ENCODE results near the gene MPP7.

DNA sequence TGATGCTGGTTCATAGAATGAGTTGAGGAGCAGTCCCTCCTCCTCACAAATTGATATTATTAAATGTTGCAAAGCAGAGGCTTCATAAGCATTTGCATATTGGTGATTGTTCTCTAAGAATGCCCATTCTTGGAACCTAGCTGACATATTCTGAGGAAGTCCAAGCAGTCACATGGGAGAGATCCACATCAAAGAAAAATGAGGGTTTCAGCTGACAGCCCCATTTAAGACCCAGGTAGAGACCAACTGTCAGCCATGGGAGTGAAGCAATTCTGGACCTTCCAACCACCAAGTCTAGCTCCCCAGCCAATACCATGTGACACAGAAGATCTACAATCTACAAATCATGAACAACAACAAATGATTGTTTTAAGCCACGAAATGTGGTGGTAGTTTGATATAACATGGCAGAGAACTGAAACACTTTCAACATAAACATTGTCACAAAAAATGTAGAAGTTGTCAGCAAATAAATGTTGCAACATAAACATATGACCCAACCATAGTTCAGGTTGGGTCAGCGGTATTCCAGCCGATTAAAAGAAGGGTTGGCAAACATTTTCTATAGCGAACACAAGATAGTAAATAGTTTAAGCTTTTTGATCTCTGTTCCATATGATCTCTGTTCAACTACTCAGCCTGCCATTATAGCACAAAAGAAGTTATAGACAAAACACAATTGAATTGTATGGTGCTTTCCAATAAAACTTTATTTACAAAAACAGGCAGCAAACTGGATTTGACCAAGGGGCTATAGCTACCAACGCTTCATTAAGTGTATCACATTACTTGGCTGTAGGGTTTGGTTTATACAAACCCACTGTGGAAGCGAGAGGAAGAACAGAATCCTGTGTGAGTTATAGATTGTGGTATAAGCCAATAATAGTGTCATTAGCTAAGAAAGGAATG lies 41.4 kb upstream of the MPP7 start:
- TF ChIP-seq, protein P1, sequence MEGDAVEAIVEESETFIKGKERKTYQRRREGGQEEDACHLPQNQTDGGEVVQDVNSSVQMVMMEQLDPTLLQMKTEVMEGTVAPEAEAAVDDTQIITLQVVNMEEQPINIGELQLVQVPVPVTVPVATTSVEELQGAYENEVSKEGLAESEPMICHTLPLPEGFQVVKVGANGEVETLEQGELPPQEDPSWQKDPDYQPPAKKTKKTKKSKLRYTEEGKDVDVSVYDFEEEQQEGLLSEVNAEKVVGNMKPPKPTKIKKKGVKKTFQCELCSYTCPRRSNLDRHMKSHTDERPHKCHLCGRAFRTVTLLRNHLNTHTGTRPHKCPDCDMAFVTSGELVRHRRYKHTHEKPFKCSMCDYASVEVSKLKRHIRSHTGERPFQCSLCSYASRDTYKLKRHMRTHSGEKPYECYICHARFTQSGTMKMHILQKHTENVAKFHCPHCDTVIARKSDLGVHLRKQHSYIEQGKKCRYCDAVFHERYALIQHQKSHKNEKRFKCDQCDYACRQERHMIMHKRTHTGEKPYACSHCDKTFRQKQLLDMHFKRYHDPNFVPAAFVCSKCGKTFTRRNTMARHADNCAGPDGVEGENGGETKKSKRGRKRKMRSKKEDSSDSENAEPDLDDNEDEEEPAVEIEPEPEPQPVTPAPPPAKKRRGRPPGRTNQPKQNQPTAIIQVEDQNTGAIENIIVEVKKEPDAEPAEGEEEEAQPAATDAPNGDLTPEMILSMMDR (IDR thresholded peaks at IDR 0.05): no peak
- no peak for TF ChIP-seq POLR2A (IDR thresholded peaks at IDR 0.05)
- no peak for TF ChIP-seq EP300 (IDR thresholded peaks at IDR 0.05; ENCODE audit: low read depth)

Measured in transverse colon (tissue), 3 donors.